SU-DHL-6 (cell line): Measurements from ENCODE around the gene NDNF.

Experiments
- H2AFZ ChIP-seq: fragments of 200-600 bp; sonication (generic); 2 replicates; pipeline ENCODE4 v1.6.1; 2014; ENCODE audit warnings: low read depth, mild to moderate bottlenecking, moderate library complexity, mixed read lengths, antibody characterized with exemption, low read length; ENCODE audit not compliant: severe bottlenecking
- H3F3A ChIP-seq: fragments of 200-600 bp; shearing (Covaris generic); 2 replicates; pipeline ENCODE4 v1.6.0; 2016; ENCODE audit warnings: antibody characterized with exemption, mild to moderate bottlenecking; ENCODE audit not compliant: insufficient read depth
- H3K27ac ChIP-seq: fragments of 200-600 bp; sonication (generic); 2 replicates; pipeline ENCODE4 v1.5.1; 2016; ENCODE audit warnings: low read depth, mild to moderate bottlenecking, low read length, moderate library complexity, mixed read lengths
- H3K27me3 ChIP-seq: fragments of 200-600 bp; sonication (generic), shearing (Covaris generic); 2 replicates; pipeline ENCODE4 v1.6.0; 2014; ENCODE audit warnings: mild to moderate bottlenecking, low read length
- H3K36me3 ChIP-seq: fragments of 200-600 bp; sonication (generic); 2 replicates; pipeline ENCODE4 v1.6.1; 2014; ENCODE audit warnings: mild to moderate bottlenecking, low read length, mixed read lengths
- H3K4me2 ChIP-seq: fragments of 300-600, 200-600 bp; shearing (Covaris generic), sonication (generic); 2 replicates; pipeline ENCODE4 v1.6.0; 2014; ENCODE audit warnings: low read length, low read depth, mild to moderate bottlenecking; ENCODE audit not compliant: poor library complexity, severe bottlenecking
- H3K4me3 ChIP-seq: fragments of 200-600 bp; sonication (generic); 2 replicates; pipeline ENCODE4 v1.5.1; 2014; ENCODE audit warnings: antibody characterized with exemption, low read length, mild to moderate bottlenecking, mixed read lengths; ENCODE audit not compliant: insufficient read depth, poor library complexity, severe bottlenecking
- H3K79me2 ChIP-seq: fragments of 200-600 bp; sonication (generic); 2 replicates; pipeline ENCODE4 v1.6.1; 2014; ENCODE audit warnings: mild to moderate bottlenecking, low read length, moderate library complexity; ENCODE audit not compliant: insufficient read depth
- H3K9ac ChIP-seq: fragments of 200-600 bp; sonication (generic); 2 replicates; pipeline ENCODE4 v1.7.0; 2014; ENCODE audit warnings: mild to moderate bottlenecking, low read length
- H3K9me2 ChIP-seq: fragments of 200-600 bp; sonication (generic); replicated peaks from 2 replicates; pipeline ENCODE4 v1.6.1; 2014; ENCODE audit warnings: low read length; ENCODE audit not compliant: insufficient read depth
- H3K9me3 ChIP-seq: fragments of 200-600 bp; sonication (generic); 2 replicates; pipeline ENCODE4 v1.6.1; 2014; ENCODE audit warnings: low read length, mixed read lengths; ENCODE audit not compliant: insufficient read depth
- H4K20me1 ChIP-seq: fragments of 200-600 bp; sonication (generic); 2 replicates; pipeline ENCODE4 v1.6.1; 2014; ENCODE audit warnings: low read depth, mild to moderate bottlenecking, antibody characterized with exemption, low read length, moderate library complexity, mixed read lengths
- CTCF ChIP-seq: fragments of 200-600 bp; sonication (generic); IDR thresholded peaks from one replicate; pipeline ENCODE4 v1.5.1; 2017; ENCODE audit warnings: antibody characterized with exemption, mild to moderate bottlenecking, low read length, moderate library complexity; ENCODE audit not compliant: insufficient read depth, poor library complexity, severe bottlenecking
- EZH2phosphoT487 ChIP-seq: fragments of 200-600 bp; sonication (generic), shearing (Covaris generic); conservative IDR thresholded peaks from 2 replicates; pipeline ENCODE4 v1.6.1; 2018; ENCODE audit warnings: mild to moderate bottlenecking, antibody characterized with exemption, low read length, moderate library complexity, mixed read lengths

NDNF gene

DNA sequence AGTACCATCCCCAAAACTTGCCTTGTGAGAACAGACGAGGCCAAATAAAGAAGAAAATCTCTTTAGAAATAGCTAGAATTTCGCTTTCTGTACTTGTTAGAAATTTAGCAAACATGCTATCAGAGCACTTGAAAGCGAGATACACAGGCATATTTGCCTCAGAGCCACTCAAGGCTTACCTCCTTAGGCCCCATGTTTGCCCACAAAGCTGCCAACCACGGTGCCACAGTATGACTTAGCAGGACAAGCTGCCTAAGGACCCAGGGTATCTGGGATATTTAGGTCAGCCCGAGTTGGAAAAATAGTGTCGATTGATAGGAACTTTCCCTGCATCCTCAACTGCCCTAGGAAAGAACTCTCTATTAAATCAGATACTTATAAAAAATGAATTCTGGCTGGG, 24.2 kb downstream of the NDNF start:
- H3K79me2 ChIP-seq: no peaks in the 10 kb centered on the region
- no peaks in the 10 kb centered on the region for H3K9me3 ChIP-seq

DNA sequence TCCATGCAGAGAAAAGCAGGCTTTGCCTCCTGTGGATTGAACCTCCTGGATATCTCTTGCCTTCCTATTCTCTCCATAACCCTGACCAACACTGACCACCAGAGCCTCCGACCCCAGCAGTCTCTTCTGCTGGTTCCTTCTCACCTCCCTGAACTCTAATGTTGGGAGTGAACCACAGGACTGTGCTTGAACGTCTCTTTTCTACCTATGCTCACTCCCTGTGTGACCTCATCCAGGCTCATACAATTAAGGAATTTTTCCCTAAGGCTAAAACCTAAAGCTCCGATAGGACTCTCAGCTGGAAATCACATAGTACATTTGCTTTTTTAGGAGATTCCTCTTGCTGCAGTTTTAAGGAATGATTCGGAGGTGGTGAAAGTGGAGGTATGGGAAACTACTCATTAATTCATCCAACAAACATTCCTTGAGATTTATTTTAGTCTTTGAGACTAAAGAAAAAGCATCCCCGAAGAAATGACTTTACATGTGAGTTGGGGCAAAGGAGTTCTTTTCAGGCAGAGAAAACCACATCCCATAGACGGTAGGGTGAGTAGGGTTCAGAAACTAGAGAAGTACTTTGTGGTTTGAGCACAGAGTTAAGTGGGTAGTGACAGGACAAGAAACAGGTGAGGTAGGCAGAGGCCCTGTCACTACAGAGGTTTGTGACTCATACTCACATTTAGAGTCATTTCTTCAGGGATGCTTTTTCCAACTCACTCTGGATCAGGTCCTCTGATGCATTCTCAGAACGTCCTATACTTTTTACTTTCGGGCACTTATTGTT, 30.8 kb downstream of the NDNF start:
- Histone ChIP-seq H3K27ac (no peak overlapping the region), H3K27me3 (no peaks in the 10 kb centered on the region), H4K20me1 (no peaks in the 10 kb centered on the region), H2AFZ (no peak overlapping the region), H3K79me2 (no peaks in the 10 kb centered on the region), H3K4me3 (no peak overlapping the region), H3K9me2 (no peaks in the 10 kb centered on the region), H3K9ac (no peak overlapping the region), H3K36me3 (no peaks in the 10 kb centered on the region), H3F3A (no peaks in the 10 kb centered on the region), H3K9me3 (no peaks in the 10 kb centered on the region), H3K4me2 (no peak overlapping the region)
- TF ChIP-seq EZH2phosphoT487 (no peak), CTCF (no peak)

More for the DNA sequence above, 24.2 kb downstream of the NDNF start:
- H3K9me2 ChIP-seq: no peaks in the 10 kb centered on the region
- H3K27ac ChIP-seq: no peak overlapping the region
- no peak overlapping the region for H3K4me2 ChIP-seq
- H3K36me3 ChIP-seq: no peaks in the 10 kb centered on the region
- no peaks in the 10 kb centered on the region for H4K20me1 ChIP-seq
- H2AFZ ChIP-seq: no peak overlapping the region
- no peak overlapping the region for H3K4me3 ChIP-seq
- H3F3A ChIP-seq: no peaks in the 10 kb centered on the region
- no peak for TF ChIP-seq EZH2phosphoT487
- no peak for TF ChIP-seq CTCF
- no peak overlapping the region for H3K9ac ChIP-seq
- H3K27me3 ChIP-seq: no peaks in the 10 kb centered on the region

GRCh38 chr4:121034017-121034416, 38.3 kb downstream of the NDNF start:
- Histone ChIP-seq H3K9me2 (no peaks in the 10 kb centered on the region), H3F3A (no peaks in the 10 kb centered on the region), H2AFZ (no peak overlapping the region), H3K27ac (no peak overlapping the region), H4K20me1 (no peaks in the 10 kb centered on the region), H3K4me2 (no peak overlapping the region), H3K9ac (no peak overlapping the region), H3K36me3 (no peaks in the 10 kb centered on the region), H3K27me3 (no peaks in the 10 kb centered on the region), H3K4me3 (no peak overlapping the region), H3K9me3 (no peaks in the 10 kb centered on the region), H3K79me2 (no peaks in the 10 kb centered on the region)
- no peak for TF ChIP-seq EZH2phosphoT487
- no peak for TF ChIP-seq CTCF
